HepG2 (cell line): Measurements from ENCODE around the gene BEAN1. TPM values are rescaled to one million over a fixed set of nuclear protein-coding genes. Genes with fewer than 3 reads are reported as not detected.

Experiments
- ATAC-seq: fragments of 200-7000 bp; cut with Tn5 transposase; 3 replicates; pipeline ENCODE4 v1.9.1; 2020; ENCODE audit warnings: mild to moderate bottlenecking, moderate library complexity
- BruUV-seq: library from RNA; stranded (reverse); fragments of 400-500 nt; replicated peaks from 2 replicates; lab custom pipeline; 2021; lab: Mats Ljungman, UMichigan
- CTCF ChIA-PET: fragments of 300-600 bp; formaldehyde crosslinking; extraction: SDS; loops from one replicate; lab custom pipeline; 2021; ENCODE audit warnings: low total read pairs, inconsistent platforms, low intra/inter-chr PET ratio; lab: Yijun Ruan, JAX
- POLR2A ChIA-PET: fragments of 350-600 bp; sonication (Branson Sonifier 250); formaldehyde crosslinking; loops from one replicate; lab custom pipeline; 2020; ENCODE audit warnings: antibody characterized with exemption, inconsistent platforms; lab: Yijun Ruan, JAX
- DNase-seq: peaks from one replicate; pipeline ENCODE4 v3.0.0-alpha.2; 2015; ENCODE audit warnings: low spot score
- FAIRE-seq: peaks from 3 replicates; lab custom pipeline; 2011; peaks lifted over from hg19 to GRCh38; lab: Jason Lieb, UNC
- H2AFZ ChIP-seq: one replicate; pipeline ENCODE4 v1.6.1; 2011; ENCODE audit warnings: low read length, inconsistent platforms
- H3K27ac ChIP-seq: fragments of 300-600 bp; 3 replicates; pipeline ENCODE4 v1.8.0; 2011; ENCODE audit warnings: mixed run types, mild to moderate bottlenecking, mixed read lengths, low read length, inconsistent platforms; ENCODE audit not compliant: insufficient read depth; ENCODE audit errors: extremely low read length
- H3K27me3 ChIP-seq, 2 experiments: fragments of 200-600 bp in 1 of 2; 2 replicates in 1 of 2; 3 replicates in 1 of 2; pipeline versions ENCODE4 v1.6.0 to v1.8.0; 2011; ENCODE audit warnings: low read length in 2 of 2, mild to moderate bottlenecking in 2 of 2, moderate library complexity in 2 of 2, inconsistent platforms in 1 of 2; ENCODE audit not compliant: insufficient read depth in 2 of 2, control insufficient read depth in 1 of 2
- H3K36me3 ChIP-seq, 2 experiments: fragments of 200-600 bp in 1 of 2; replicated peaks in 1 of 2; 2 replicates in 1 of 2; 3 replicates in 1 of 2; pipeline versions ENCODE4 v1.5.1 to v1.8.0; 2011; ENCODE audit warnings: low read length in 2 of 2, inconsistent platforms in 1 of 2; ENCODE audit not compliant: insufficient read depth in 2 of 2, control insufficient read depth in 1 of 2
- H3K4me1 ChIP-seq: 2 replicates; pipeline ENCODE4 v1.5.1; 2012; ENCODE audit warnings: low read length, inconsistent platforms; ENCODE audit not compliant: insufficient read depth
- H3K4me2 ChIP-seq: 2 replicates; pipeline ENCODE4 v1.6.0; 2011; ENCODE audit warnings: low read depth, low read length, inconsistent platforms
- H3K4me3 ChIP-seq, 3 experiments: fragments of 200-600 bp in 1 of 3; sonication (generic), shearing (Covaris generic) in 1 of 3; replicated peaks in 1 of 3; 2 replicates each; pipeline ENCODE4 v1.5.1; 2011 to 2016; ENCODE audit warnings: low read length in 3 of 3, inconsistent platforms in 2 of 3, low read depth in 2 of 3, mild to moderate bottlenecking in 2 of 3, control low read depth in 1 of 3, mixed read lengths in 1 of 3; ENCODE audit not compliant: insufficient read depth in 1 of 3
- H3K79me2 ChIP-seq: one replicate; pipeline ENCODE4 v1.6.1; 2011; ENCODE audit warnings: low read length, inconsistent platforms; ENCODE audit not compliant: insufficient read depth
- H3K9ac ChIP-seq: 2 replicates; pipeline ENCODE4 v1.6.0; 2011; ENCODE audit warnings: mild to moderate bottlenecking, low read depth, low read length, inconsistent platforms; ENCODE audit not compliant: insufficient read depth
- H3K9me3 ChIP-seq: 2 replicates; pipeline ENCODE4 v1.5.1; 2012; ENCODE audit warnings: mild to moderate bottlenecking, low read length
- H4K20me1 ChIP-seq: 2 replicates; pipeline ENCODE4 v1.6.0; 2011; ENCODE audit warnings: inconsistent platforms, mild to moderate bottlenecking, low read length, moderate library complexity; ENCODE audit not compliant: insufficient read depth
- FOXA3 ChIP-seq: IDR thresholded peaks from 2 replicates; pipeline ENCODE4 v1.6.1; 2016; ENCODE audit warnings: missing genetic modification reagents, missing compliant biosample characterization
- HBP1 ChIP-seq: IDR thresholded peaks from 2 replicates; pipeline ENCODE4 v1.6.1; 2016; ENCODE audit warnings: low read depth, control low read depth
- ZNF280D ChIP-seq: sonication (generic); formaldehyde crosslinking; IDR thresholded peaks from 2 replicates; pipeline ENCODE4 v1.5.1; 2020; ENCODE audit warnings: mild to moderate bottlenecking, missing genetic modification reagents
- ZNF629 ChIP-seq: sonication (generic); formaldehyde crosslinking; conservative IDR thresholded peaks from 2 replicates; pipeline ENCODE4 v1.5.0; 2020; ENCODE audit warnings: missing genetic modification reagents
- WGBS: methylation state at CpG from one replicate; pipeline ENCODE4 v1.1.6; 2017; ENCODE audit warnings: low lambda C conversion rate; 5-methylcytosine and 5-hydroxymethylcytosine counted together
- in situ Hi-C: cut with HindIII; loops from 2 replicates; pipeline ENCODE4 v1.10.0; 2017; ENCODE audit warnings: low pct_unique_long_range_greater_than_20kb; ENCODE audit not compliant: extremely low pct_ligation_motif_present
- intact Hi-C: fragments of 100-400 bp; cut with micrococcal nuclease; formaldehyde crosslinking; loops from one replicate; pipeline ENCODE4 v1.10.0; 2022; ENCODE audit not compliant: unreplicated experiment
- polyA plus RNA-seq, 8 experiments: library from polyadenylated mRNA; depleted of rRNA in 3 of 8; stranded (reverse) in 7 of 8; unstranded in 1 of 8; fragments of >200 nt; fragmentation: Illumina TruSeq in 4 of 8; extraction: Trizol in 4 of 8; gene quantifications; 2 replicates each; pipeline versions ENCODE4 v1.2.1 to v1.2.3, GENCODE V29; 2011 to 2016; ENCODE audit warnings: low read depth in 4 of 8, missing spikeins in 1 of 8, mixed read lengths in 1 of 8; ENCODE audit not compliant: insufficient read depth in 1 of 8
- total RNA-seq, 5 experiments: library from RNA; depleted of rRNA; stranded (reverse); fragments of >200 nt; fragmentation: Illumina TruSeq; extraction: Trizol; gene quantifications; 2 replicates each; pipeline ENCODE4 v1.2.3, GENCODE V29; 2016; ENCODE audit warnings: low read depth in 1 of 5

BEAN1 gene
- total and polyA plus RNA-seq, 2 of the 13 experiments (the other 11 are each of a cell fraction or from before 2014, with no cell fraction given): 0.53 to 1.4 TPM

GRCh38 chr16:66430214-66430613 is 3.1 kb downstream of the BEAN1 start:
- FAIRE-seq (no peak), DNase-seq (no peak), ATAC-seq (no peak)
- no peak overlapping the region for H3K4me3 ChIP-seq
- H4K20me1 ChIP-seq: no peaks in the 10 kb centered on the region
- no peaks in the 10 kb centered on the region for H3K79me2 ChIP-seq
- no peak overlapping the region for H3K4me2 ChIP-seq
- H3K36me3 ChIP-seq: no peaks in the 10 kb centered on the region
- H3K27ac ChIP-seq: no peak overlapping the region
- no peak overlapping the region for H2AFZ ChIP-seq
- in situ Hi-C loops: no loop called here
- H3K9me3 ChIP-seq: no peaks in the 10 kb centered on the region
- peaks cover 15 to 37% of the 10 kb centered on the region in 2 experiments for H3K27me3 ChIP-seq
- peaks cover 70% of the 10 kb centered on the region for H3K4me1 ChIP-seq
- 49% methylated on average over 3 of the region's 3 CpGs for WGBS
- H3K9ac ChIP-seq: no peak overlapping the region
- TF ChIP-seq ZNF629 (CRISPR knock-in tag) (peak; percentile 89), HBP1 (CRISPR knock-in tag) (no peak), ZNF280D (CRISPR knock-in tag) (no peak), FOXA3 (CRISPR knock-in tag) (0 out of 2 replicates have a peak, but pooled peaks have one; percentile 4)
- TF ChIP-seq, all 625 proteins: peak for 2
- intact Hi-C loops: no loop called here
- BruUV-seq: no TSS peak
- CTCF ChIA-PET: no interaction called here
- POLR2A ChIA-PET: no interaction called here
